GM18861 (cell line): ENCODE results near the gene DNAL4.

Source experiments
- ATAC-seq: cut with Tn5 transposase; IDR thresholded peaks from one replicate; pipeline ENCODE4 v1.9.1; 2021; ENCODE audit not compliant: unreplicated experiment

The DNAL4 gene

GRCh38 chr22:38793721-38794466 lies at the start of gene DNAL4:
Gene DNAL4 (minus strand): TSS chr22:38794143. CDS start chr22:38782731, 11,412 bp downstream.
- peak; percentile 97 for ATAC-seq

GRCh38 chr22:38843201-38843656 lies 49.3 kb upstream of the DNAL4 start:
- ATAC-seq: no peak

- ATAC-seq: no peak
Observed at GRCh38 chr22:38842512-38843200, 48.7 kb upstream of the DNAL4 start.

- no peak for ATAC-seq
Observed at GRCh38 chr22:38841635-38842034, 47.7 kb upstream of the DNAL4 start.

GRCh38 chr22:38841211-38841610 lies 47.3 kb upstream of the DNAL4 start:
- ATAC-seq: no peak

GRCh38 chr22:38840129-38840528 lies 46.2 kb upstream of the DNAL4 start:
- no peak for ATAC-seq

- no peak for ATAC-seq
Observed at GRCh38 chr22:38839686-38840085, 45.7 kb upstream of the DNAL4 start.

- no peak for ATAC-seq
Observed at GRCh38 chr22:38837414-38837928, 43.5 kb upstream of the DNAL4 start.

GRCh38 chr22:38835888-38836301 lies 42.0 kb upstream of the DNAL4 start:
- ATAC-seq: no peak

GRCh38 chr22:38834991-38835390 lies 41.0 kb upstream of the DNAL4 start:
- ATAC-seq: no peak

GRCh38 chr22:38834215-38834953 lies 40.4 kb upstream of the DNAL4 start:
- ATAC-seq: no peak

- ATAC-seq: no peak
Observed at GRCh38 chr22:38833061-38833460, 39.1 kb upstream of the DNAL4 start.

- ATAC-seq: no peak
Observed at GRCh38 chr22:38832005-38832978, 38.3 kb upstream of the DNAL4 start.

- no peak for ATAC-seq
Observed at GRCh38 chr22:38831166-38831945, 37.4 kb upstream of the DNAL4 start.

- no peak for ATAC-seq
Observed at GRCh38 chr22:38830845-38831108, 36.8 kb upstream of the DNAL4 start.

- no peak for ATAC-seq
Observed at GRCh38 chr22:38830026-38830844, 36.3 kb upstream of the DNAL4 start.

GRCh38 chr22:38829485-38829884 lies 35.5 kb upstream of the DNAL4 start:
- ATAC-seq: no peak

- no peak for ATAC-seq
Observed at GRCh38 chr22:38828616-38829205, 34.8 kb upstream of the DNAL4 start.

- ATAC-seq: no peak
Observed at GRCh38 chr22:38828191-38828590, 34.2 kb upstream of the DNAL4 start.
